ENCODE results near the gene EFNB3. TPM values are rescaled to one million over a fixed set of nuclear protein-coding genes. Genes with fewer than 3 reads are reported as not detected.

Gene EFNB3, protein sequence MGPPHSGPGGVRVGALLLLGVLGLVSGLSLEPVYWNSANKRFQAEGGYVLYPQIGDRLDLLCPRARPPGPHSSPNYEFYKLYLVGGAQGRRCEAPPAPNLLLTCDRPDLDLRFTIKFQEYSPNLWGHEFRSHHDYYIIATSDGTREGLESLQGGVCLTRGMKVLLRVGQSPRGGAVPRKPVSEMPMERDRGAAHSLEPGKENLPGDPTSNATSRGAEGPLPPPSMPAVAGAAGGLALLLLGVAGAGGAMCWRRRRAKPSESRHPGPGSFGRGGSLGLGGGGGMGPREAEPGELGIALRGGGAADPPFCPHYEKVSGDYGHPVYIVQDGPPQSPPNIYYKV
- total RNA-seq, result 0.78 TPM
- long read RNA-seq, result 0 reads

DNA sequence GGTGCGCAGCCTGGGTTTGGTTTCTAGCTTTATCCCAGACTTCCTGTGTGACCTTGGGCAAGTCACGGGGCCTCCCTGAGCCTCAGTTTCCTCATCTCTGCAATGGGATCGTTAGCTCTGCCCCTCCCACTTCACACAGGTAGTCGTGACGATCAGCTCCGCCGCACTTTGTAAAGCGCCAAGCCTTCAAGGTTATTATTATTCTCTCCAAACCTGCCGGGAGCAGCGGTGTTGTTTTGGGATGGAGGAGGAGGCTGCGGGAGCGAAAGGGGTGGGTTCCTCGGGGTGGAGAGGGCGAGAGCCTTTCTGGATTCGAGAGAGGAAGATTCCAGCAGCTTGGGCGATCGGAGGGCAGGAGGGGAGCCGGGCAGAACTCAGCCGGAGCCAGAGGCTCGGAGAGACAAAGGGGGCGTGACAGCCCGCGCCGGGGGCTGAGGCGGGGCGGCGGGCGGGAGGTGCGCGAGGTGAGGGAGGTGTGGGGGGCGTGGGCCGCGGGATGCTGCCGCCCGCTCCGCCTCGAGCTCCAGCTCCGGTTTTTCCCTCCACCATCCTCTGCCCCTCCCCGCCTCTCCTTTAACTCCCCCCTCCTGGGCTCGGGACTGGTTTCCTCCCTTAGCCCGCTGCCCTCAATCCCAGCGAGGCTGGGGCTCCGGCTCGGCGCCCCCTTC is at the start of gene EFNB3:
Gene EFNB3, plus strand, starts transcription at position 602 of the 668 bp plus-strand sequence. CDS start 397 bp downstream, outside the sequence.
- DNase-seq (ENCODE audit: low spot score), result no peak
- intact Hi-C loops (cut with DNase I), result no loop called here

DNA sequence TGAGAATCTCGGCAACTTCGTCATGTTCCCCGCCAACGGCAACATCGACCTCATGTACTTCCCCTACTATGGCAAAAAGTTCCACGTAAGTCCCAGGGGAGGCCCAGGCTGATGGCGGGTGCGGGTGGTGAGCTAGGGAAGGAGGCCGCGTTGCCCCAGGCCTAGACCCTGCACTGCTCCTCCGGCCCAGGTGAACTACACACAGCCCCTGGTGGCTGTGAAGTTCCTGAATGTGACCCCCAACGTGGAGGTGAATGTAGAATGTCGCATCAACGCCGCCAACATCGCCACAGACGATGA is 49.5 kb upstream of the EFNB3 start:
- intact Hi-C loops (cut with DNase I), result no loop called here
- no peak for DNase-seq (ENCODE audit: low spot score)

DNA sequence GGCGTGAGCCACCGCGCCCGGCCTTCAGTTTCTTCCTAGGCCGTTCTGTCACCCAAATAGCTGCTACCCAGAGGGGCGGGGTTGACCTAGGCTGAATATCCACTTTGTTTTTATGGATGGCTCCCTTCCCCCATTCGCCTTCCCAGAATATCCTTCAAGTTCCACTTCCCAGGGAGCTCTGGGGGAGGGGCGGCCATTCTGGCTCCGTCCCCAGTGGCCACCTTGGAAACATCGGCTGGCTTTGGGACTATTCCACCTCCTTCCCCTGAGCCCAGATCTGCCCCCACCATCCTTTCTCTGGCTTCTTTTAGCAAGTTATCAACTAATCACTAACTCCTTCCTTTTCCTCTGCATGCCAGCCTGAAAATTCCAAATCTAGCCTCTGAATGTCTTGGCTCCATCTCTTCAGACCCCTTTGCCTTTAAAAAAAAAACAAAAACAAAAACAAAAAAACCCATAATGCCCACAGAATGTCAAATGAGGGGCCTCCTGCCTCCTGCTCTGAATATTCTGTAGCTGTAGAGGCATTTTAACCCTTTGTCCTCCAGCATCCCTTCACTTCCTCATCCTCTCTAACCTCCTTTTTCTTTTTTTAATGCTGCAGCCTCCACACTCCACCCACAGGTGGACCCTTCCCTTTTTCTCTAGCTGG is 47.9 kb upstream of the EFNB3 start:
- intact Hi-C loops (cut with DNase I), result no loop called here
- no peak for DNase-seq (ENCODE audit: low spot score)

DNA sequence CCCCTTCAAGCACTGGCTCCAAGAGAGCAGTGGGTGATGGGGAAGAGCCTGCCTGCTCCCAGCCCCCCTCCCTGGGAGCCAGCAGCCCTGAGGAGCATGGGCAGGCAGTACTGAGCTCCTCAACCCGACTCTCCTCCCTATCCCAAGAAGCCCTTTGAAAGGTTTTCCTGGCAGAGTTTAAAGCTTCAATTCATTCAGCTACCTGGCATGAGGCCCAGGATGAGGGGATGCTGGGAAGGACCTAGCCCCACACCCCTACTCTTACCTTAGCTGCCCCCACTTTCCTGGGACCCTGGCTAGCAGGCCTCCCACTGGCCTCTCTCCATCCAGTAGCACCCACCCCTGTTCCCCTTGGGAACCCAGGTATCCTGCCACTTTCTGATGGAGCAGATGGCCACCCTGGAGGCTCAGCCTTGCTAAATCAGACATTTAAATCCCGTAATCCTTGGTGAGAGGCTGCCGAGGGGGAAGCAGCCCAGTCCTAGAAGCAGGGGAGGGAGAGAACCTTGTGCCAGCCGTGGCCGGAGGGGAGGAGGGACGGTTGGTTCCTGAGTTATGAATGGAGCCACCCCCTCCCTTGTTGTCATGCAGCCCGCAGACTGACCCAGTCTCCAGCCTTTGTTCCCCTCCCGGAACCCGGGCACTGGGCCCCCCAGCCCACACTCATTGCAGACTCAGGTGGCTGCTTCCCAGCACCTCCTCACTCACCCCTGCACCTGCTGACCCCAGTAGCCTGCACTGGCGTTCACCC is 37.2 kb upstream of the EFNB3 start:
- intact Hi-C loops (cut with DNase I), result no loop called here
- no peak for DNase-seq (ENCODE audit: low spot score)

DNA sequence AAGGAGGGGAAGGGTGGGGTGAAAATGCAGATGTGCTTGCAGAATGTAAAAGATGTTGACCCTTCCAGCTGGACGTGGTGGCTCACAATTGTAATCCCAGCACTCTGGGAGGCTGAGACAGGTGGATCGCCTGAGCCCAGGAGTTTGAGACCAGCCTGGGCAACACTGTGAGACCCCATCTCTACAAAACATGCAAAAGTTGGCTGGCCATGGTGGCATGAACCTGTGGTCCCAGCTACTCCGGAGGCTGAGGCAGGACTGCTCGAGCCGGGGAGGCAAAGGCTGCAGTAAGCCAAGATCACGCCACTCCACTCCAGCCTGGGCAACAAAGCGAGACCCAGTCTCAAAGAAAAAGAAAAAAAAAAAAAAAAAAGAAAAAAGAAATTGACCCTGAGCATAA is 36.5 kb upstream of the EFNB3 start:
- intact Hi-C loops (cut with DNase I), result no loop called here
- DNase-seq (ENCODE audit: low spot score), result no peak

DNA sequence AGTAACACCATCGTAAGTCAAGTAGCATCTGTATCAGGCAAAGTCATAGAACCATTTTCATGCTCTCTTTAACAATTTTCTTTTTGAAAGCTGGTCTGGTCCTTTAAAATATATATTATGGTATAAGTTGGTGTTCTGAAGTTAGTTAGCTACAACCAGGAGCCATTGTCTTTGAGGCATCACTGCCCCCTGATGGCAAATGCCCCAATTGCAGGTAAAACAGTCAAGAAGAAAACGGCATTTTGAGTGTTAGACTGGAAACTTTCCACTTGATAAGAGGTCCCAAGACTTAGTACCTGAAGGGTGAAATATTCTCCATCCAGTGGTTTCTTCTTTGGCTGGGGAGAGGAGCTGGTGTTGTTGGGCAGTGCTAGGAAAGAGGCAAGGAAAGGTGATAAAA is 31.8 kb upstream of the EFNB3 start:
- DNase-seq (ENCODE audit: low spot score), result no peak
- intact Hi-C loops (cut with DNase I), result no loop called here

DNA sequence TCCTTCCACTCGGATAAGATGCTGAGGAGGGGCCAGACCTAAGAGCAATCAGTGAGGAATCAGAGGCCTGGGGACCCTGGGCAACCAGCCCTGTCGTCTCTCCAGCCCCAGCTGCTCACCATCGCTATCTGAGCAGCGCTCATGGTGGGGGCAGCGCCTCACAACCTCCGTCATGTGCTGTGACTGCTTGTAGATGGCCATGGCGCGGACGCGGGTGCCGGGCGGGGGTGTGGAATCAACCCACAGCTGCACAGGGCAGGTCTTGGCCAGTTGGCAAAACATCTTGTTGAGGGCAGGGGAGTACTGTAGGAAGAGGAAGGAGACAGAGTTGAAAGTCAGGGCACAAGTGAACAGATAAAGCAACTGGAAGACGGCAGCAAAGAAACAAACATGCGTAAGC is 30.1 kb upstream of the EFNB3 start:
- intact Hi-C loops (cut with DNase I), result no loop called here
- DNase-seq (ENCODE audit: low spot score), result no peak

DNA sequence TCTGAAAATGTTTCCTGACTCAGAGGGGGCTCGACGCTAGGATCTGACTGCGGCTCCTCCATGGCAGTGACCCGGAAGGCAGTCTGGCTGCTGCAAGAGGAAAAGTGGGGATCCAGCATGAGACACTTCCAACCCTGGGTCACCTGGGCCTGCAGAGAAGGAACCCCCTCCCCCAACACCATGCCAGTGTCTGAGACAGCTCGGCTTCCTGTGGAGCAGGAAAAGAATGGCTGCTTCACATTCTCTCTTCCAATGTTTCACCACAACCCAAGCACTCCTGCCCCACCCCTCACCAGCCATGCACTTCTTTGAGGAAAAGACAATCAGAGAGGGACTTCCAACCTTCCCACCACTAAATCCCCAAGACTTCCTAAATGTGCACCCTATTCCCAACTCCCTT is 28.5 kb upstream of the EFNB3 start:
- no peak for DNase-seq (ENCODE audit: low spot score)
- intact Hi-C loops (cut with DNase I), result no loop called here

DNA sequence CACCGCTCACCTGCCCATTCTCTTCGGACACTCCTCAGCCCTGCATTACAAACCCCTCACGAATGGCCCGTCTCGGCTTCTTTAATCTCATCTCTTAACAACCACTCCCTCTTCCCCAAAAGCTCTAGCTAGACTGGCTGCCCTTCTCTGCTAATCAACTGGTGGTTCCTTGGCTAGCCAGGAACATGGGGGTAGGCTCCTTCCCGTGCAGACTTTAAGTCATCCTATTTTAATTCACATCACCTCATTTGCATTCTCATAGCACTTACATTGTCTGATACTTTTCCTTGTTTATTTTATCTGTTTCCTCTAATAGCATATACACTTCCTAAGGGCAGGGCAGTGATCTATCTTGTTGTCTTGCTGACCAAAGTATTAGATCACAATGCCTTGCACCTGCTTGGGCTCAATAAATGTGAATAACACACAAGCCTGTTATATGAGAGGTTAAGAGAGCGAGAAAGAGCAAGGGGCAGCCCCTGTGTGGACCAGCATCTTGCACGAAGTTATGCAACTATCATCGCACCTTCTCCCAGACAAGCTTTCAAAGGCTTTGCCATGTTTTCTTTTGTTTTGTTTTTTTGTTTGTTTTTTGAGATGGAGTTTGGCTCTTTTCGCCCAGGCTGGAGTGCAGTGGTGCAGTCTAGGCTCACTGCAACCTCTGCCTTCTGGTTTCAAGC is 27.5 kb upstream of the EFNB3 start:
- intact Hi-C loops (cut with DNase I), result no loop called here
- no peak for DNase-seq (ENCODE audit: low spot score)

DNA sequence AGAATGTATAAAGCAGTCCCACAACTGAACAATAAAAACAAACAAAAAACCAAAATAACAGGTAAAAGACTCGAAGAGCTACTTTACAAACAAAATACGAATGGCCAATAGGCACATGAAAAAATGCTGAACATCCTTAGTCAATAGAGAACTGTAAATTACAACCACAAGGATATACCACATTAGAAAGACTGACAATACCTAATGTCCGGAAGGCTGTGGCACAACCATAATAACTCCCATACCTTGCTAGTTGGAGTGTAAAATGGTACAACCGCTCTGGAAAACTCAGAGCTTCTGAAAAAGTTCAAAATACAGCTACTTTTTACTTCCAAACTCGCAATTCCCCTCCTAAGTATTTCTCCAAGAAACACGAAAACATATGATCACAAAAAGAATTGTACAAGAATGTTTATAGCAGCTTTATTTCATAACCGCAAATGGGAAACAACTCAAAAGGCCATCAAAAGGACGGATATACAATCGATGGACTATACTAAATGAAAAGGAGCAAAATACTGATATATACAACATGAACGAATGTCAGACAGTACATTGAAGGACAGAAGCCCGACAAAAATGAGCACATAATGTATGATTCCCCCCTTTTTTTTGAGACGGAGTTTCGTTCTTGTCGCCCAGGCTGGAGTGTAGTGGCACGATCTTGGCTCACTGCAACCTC is 20.0 kb upstream of the EFNB3 start:
- no peak for DNase-seq (ENCODE audit: low spot score)
- intact Hi-C loops (cut with DNase I), result loop anchor here (5.0 kb wide), 1 partner anchor 73 kb away; the partner anchor contains the start of gene FXR2

DNA sequence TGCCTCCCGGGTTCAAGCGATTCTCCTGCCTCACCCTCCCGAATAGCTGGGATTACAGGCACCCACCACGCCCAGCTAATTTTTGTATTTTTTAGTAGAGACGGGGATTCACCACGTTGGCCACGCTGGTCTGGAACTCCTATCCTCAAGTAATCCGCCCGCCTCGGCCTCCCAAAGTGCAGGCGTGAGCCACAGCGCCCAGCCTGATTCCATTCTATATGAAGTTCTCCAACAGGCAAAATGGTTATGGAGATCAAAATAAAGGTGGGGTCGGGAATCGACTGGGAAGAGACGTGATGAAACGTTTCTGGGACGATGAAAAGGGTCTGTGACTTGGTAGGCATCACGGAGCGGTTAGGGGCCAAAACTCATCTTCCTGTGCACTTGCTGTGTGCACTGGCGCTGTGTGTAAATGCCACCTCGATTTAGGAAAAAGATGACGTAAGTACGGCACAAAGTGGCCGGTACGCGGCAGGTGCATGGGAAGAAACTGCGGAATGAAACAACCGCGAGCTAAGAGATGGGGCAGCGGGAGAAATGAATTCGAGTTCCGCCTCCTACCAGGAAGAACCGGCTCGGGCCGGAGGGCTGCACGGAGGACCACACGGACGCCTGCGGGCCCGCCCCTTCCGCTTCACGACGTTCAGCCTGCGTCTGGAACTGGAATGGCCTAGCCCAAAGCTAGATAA is 19.3 kb upstream of the EFNB3 start:
- intact Hi-C loops (cut with DNase I), result loop anchor here (2.0 to 5.0 kb wide), 3 partner anchors 55 to 103 kb away; partner anchors contain the start of genes FXR2, MPDU1 and SHBG

DNA sequence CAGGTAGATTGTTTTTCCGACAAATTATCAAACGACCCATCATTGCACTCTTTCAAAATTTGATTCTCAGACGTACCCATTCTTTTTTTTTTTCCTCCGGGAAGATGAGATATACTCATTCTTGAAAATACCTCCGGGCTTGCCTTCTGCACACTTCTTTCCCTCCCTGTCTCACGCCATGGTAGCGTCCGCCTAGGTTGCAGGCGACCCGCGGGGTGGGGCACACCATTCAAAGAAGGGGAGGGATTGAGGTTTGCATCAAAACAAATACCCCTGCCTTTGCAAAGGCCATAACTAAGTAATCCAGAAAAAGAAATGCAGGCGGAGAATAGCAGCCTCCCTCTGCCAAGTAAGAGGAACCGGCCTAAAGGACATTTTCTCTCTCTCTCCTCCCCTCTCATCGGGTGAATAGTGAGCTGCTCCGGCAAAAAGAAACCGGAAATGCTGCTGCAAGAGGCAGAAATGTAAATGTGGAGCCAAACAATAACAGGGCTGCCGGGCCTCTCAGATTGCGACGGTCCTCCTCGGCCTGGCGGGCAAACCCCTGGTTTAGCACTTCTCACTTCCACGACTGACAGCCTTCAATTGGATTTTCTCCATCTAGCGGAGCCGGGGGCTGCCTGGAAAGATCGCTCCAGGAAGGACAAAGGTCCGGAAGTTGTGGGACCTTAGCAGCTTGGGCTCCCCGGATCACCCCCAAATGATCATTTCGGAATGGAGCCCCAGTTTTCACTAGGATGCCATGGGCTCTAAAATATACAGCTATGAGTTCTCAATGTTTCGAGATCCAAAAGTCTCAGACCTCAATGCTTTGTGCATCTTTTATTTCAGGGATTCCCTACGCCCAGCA is 18.6 kb upstream of the EFNB3 start:
- DNase-seq (ENCODE audit: low spot score), result peak; percentile 89
- intact Hi-C loops (cut with DNase I), result loop anchor here (2.0 to 5.0 kb wide), 3 partner anchors 56 to 104 kb away; partner anchors contain the start of genes FXR2, MPDU1 and SHBG

More for the DNA sequence above, 19.3 kb upstream of the EFNB3 start:
- peak; percentile 96 for DNase-seq (ENCODE audit: low spot score)

DNA sequence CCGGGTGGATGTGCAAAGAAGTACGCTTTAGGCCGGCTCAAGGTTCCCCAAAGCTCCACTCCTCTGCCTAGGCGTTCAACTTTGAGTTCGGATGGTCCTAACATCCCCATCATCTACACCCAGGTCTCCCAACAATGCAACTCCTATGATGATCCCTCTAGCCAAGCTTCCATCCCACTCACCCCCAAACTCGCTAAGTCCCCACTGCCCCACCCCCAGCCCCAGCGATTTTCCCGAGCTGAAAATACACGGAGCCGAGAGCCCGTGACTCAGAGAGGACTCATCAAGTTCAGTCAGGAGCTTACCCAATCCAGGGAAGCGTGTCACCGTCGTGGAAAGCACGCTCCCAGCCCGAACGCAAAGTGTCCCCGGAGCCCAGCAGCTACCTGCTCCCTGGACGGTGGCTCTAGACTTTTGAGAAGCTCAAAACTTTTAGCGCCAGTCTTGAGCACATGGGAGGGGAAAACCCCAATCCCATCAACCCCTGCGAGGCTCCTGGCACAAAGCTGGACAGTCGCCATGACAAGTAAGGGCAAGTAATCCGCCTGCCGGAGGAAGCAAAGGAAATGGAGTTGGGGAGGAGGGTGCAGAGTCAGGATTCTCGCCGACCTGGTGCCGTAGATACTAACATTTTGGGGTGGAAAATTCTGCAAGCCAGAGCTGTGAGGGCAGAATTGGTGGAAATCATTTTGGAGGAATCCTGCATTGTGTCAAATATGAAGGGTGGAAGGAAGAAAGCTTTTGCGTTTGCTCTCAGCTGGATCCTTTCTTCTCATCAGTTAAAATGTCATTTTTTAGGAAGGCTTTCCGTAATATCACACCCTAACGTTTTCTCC is 17.7 kb upstream of the EFNB3 start, which contains the start of gene TP53:
Gene TP53, minus strand, starts transcription at position 419 of the 836 bp plus-strand sequence. CDS start 10,896 bp downstream, outside the sequence.
- peak; percentile 94 for DNase-seq (ENCODE audit: low spot score)
- intact Hi-C loops (cut with DNase I), result loop anchor here (2.0 to 5.0 kb wide), 3 partner anchors 56 to 104 kb away; partner anchors contain the start of genes FXR2, MPDU1 and SHBG

DNA sequence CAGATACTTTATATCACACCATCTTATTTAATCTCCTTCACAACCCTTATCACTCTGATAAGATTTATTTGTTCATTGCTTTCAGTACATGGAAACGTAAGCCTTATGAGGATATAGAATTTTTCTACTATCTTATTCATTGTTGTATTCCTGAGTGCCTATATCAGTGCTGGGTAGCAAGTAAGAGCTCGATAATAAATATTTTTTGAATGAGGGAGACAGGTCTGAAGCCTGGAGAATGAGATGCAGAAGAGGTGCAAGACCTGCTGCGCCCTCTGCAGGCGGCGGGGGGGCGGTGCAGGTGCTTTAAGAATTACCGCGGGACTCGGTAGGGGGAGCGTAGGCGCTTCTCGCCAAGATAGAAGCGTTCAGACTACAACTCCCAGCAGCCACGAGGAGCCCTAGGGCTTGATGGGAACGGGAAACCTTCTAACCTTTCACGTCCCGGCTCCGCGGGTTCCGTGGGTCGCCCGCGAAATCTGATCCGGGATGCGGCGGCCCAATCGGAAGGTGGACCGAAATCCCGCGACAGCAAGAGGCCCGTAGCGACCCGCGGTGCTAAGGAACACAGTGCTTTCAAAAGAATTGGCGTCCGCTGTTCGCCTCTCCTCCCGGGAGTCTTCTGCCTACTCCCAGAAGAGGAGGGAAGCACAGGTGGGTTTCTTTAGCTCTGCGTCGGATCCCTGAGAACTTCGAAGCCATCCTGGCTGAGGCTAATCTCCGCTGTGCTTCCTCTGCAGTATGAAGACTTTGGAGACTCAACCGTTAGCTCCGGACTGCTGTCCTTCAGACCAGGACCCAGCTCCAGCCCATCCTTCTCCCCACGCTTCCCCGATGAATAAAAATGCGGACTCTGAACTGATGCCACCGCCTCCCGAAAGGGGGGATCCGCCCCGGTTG is 16.8 kb upstream of the EFNB3 start, which contains the start of gene WRAP53:
Gene WRAP53, plus strand, starts transcription at position 570 of the 900 bp plus-strand sequence. Its CDS starts 172 bp downstream, at position 742.
- intact Hi-C loops (cut with DNase I), result loop anchor here (1.0 to 5.0 kb wide), 4 partner anchors 29 to 105 kb away; partner anchors contain the start of genes DNAH2, FXR2, MPDU1 and SHBG
- peak; percentile 98 for DNase-seq (ENCODE audit: low spot score)

DNA sequence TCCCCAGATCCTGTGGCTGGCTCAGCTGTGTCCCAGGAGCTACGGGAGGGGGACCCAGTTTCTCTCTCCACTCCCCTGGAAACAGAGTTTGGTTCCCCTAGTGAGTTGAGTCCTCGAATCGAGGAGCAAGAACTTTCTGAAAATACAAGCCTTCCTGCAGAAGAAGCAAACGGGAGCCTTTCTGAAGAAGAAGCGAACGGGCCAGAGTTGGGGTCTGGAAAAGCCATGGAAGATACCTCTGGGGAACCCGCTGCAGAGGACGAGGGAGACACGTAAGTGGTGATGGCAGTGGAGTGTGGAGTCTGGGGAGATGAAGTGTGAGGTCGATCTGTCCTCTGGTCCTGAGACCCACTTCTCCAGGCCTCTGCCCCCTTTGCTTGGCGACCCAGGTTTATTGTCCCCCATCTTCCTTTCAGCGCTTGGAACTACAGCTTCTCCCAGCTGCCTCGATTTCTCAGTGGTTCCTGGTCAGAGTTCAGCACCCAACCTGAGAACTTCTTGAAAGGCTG is 16.1 kb upstream of the EFNB3 start:
- DNase-seq (ENCODE audit: low spot score), result no peak

More for the DNA sequence above, 16.1 kb upstream of the EFNB3 start:
- intact Hi-C loops (cut with DNase I), result loop anchor here (1.0 to 5.0 kb wide), 2 partner anchors 28 to 77 kb away; partner anchors contain the start of genes DNAH2 and FXR2
